ENCODE data around the gene CHRM4. TPM values are rescaled to one million over a fixed set of nuclear protein-coding genes. Genes with fewer than 3 reads are reported as not detected.
A peak's percentile ranks its signal among the peaks of the same experiment; 100 is the strongest.
"Not testable (repeated sequence)": the region's sequence is repeated elsewhere in the genome, so short reads cannot be mapped to it uniquely, and the experiment has no call there.

CHRM4 gene
- total RNA-seq, 1 experiment from 2014 or later: 0.42 TPM

DNA sequence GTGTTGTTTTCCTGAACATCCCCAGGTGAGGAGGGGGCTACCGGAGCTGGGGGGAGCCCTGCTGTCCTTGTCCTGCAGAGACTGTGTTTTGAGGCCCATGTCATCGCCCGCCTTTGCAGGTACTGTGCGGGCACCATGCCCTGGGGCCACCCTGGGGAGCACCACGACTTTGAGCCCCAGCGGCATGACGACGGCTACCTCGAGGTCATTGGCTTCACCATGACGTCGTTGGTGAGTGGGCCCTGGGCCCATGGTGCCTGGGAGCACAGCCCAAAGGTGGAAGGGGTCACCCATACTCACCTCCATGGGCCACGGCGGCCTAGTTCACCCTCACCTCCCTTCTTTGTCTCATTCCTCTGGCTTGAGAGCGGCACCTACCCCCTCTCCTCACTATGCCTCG is 16.8 kb downstream of the CHRM4 start:
- no peak for DNase-seq (ENCODE audit: low read depth in 1 of 2, low spot score in 2 of 2)
- H3K36me3 ChIP-seq: peaks cover 58% of the 10 kb centered on the region
- no peak overlapping the region for H3K4me3 ChIP-seq
- H3K27me3 ChIP-seq (replicated peaks): no peaks in the 10 kb centered on the region
- H3K9me3 ChIP-seq (replicated peaks): no peaks in the 10 kb centered on the region
- H3K27ac ChIP-seq: no peak overlapping the region
- peaks cover under 1% of the 10 kb centered on the region for H3K4me1 ChIP-seq (replicated peaks)

DNA sequence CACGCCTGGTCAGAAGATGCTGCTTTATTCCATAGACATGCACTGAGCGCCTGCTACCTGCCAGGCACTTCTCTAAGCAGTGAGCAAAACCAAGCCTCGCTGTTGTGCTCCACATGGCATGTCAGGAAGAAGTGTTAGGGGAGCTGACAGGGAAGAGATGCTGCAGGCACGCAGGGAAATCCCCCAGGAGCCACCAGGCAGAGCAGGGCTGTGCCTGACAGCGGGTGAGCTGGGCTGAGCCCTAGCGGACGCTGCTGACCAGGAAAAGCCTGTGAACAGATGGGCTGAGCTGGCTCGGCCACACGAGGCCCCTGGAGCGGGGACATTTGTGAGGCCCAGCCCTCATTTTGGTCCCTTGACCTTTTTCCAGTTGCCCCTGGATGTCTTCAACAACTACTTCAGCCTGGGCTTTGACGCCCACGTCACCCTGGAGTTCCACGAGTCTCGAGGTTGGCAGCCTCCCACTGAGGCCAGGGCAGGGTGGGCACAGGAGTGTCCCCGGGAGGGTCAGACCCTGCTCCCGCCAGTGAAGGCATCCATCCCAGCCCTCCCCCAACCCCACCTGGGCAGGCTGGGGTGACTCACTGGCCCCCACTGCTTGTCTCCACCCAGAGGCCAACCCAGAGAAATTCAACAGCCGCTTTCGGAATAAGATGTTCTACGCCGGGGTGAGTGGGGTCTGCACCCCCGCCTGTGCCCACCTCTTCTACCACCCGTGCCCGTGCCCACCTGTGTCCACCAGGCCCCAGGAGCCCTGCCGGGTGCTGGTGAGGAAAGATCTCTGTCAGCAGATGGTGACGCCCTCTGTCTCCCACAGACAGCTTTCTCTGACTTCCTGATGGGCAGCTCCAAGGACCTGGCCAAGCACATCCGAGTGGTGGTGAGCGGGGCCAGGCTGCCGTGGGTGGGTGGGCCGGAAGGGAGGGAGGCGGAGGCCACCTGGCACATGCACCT is 17.5 kb downstream of the CHRM4 start:
- peaks cover 61% of the 10 kb centered on the region for H3K36me3 ChIP-seq
- no peak for DNase-seq (ENCODE audit: low read depth in 1 of 2, low spot score in 2 of 2)
- no peak overlapping the region for H3K4me3 ChIP-seq
- H3K27ac ChIP-seq: no peak overlapping the region
- H3K4me1 ChIP-seq (replicated peaks): peaks cover 8% of the 10 kb centered on the region
- no peaks in the 10 kb centered on the region for H3K9me3 ChIP-seq (replicated peaks)
- H3K27me3 ChIP-seq (replicated peaks): no peaks in the 10 kb centered on the region

DNA sequence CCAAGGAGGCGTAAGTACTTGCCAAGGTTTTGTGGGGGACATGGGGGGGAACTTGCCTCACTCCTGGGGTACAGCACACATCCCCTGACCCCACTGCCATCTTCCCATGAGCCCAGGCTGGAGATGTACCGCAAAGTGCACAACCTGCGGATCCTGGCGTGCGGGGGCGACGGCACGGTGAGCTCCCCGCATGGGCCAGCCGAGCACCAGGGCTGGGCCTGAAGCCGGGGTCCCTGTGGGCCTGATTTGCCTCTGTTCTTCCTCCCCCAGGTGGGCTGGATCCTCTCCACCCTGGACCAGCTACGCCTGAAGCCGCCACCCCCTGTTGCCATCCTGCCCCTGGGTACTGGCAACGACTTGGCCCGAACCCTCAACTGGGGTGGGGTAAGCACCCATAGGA is 19.1 kb downstream of the CHRM4 start:
- not testable (repeated sequence) for H3K27ac ChIP-seq; H3K4me3 ChIP-seq; H3K9me3 ChIP-seq (replicated peaks); DNase-seq (ENCODE audit: low read depth in 1 of 2, low spot score in 2 of 2); H3K27me3 ChIP-seq (replicated peaks)
- Histone ChIP-seq H3K36me3 (peaks cover 67% of the 10 kb centered on the region), H3K4me1 (replicated peaks) (peaks cover 11% of the 10 kb centered on the region)

DNA sequence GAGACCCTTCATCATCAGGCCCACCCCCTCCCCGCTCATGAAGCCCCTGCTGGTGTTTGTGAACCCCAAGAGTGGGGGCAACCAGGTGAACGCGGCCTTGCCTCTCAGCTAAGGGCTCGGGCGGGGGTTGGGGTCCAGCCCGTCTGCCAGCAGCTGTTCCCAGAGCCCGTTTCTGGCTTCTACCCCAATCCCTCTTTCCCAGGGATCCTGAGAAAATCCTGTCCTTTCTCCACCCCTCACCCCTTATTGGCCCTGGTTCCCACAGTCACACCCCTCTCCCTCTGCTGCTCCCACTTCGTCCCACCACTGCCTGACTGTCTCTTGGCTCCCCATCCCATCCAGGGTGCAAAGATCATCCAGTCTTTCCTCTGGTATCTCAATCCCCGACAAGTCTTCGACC is 19.5 kb downstream of the CHRM4 start:
- DNase-seq (ENCODE audit: low read depth in 1 of 2, low spot score in 2 of 2): no peak
- H3K4me3 ChIP-seq: no peak overlapping the region
- H3K27ac ChIP-seq: no peak overlapping the region
- no peaks in the 10 kb centered on the region for H3K27me3 ChIP-seq (replicated peaks)
- peaks cover 11% of the 10 kb centered on the region for H3K4me1 ChIP-seq (replicated peaks)
- no peaks in the 10 kb centered on the region for H3K9me3 ChIP-seq (replicated peaks)
- peaks cover 68% of the 10 kb centered on the region for H3K36me3 ChIP-seq

DNA sequence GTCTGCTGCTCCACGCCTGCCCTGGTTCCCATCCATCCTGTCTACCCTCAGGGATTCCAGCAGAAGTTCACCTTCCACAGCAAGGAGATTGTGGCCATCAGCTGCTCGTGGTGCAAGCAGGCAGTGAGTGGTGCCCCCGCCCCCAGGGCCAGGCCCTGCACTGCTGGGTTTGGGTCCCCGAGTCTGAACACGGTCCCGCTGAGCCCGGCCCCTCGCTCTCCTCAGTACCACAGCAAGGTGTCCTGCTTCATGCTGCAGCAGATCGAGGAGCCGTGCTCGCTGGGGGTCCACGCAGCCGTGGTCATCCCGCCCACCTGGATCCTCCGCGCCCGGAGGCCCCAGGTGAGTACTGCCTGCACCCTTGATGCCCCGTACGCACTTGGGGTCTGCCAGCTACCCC is 20.3 kb downstream of the CHRM4 start:
- H3K4me3 ChIP-seq; H3K27ac ChIP-seq; H3K9me3 ChIP-seq (replicated peaks); H3K27me3 ChIP-seq (replicated peaks); DNase-seq (ENCODE audit: low read depth in 1 of 2, low spot score in 2 of 2): not testable (repeated sequence)
- H3K36me3 ChIP-seq: peaks cover 68% of the 10 kb centered on the region
- peaks cover 11% of the 10 kb centered on the region for H3K4me1 ChIP-seq (replicated peaks)

DNA sequence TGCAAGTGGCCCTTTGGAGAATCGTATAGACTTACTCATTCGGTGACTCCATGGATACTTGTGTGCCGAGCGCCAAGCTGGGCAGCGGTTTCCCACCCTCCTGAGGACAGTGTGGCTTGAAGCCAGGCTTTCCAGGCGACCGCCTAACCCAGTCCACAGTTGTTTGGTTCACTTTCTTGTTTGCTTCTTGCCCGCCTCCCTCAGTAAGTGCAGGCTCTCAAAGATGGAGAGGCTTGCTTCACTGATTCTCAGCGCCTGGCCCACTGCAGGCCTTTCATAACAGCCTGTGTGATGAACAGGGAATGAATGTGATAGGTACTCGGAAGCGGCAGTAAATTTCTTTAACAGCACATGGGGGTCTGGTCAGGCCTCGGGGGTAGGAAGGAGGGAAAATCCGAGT is 21.3 kb downstream of the CHRM4 start:
- no peak overlapping the region for H3K27ac ChIP-seq
- peaks cover 11% of the 10 kb centered on the region for H3K4me1 ChIP-seq (replicated peaks)
- H3K4me3 ChIP-seq: no peak overlapping the region
- no peak for DNase-seq (ENCODE audit: low read depth in 1 of 2, low spot score in 2 of 2)
- peaks cover 58% of the 10 kb centered on the region for H3K36me3 ChIP-seq
- no peaks in the 10 kb centered on the region for H3K27me3 ChIP-seq (replicated peaks)
- no peaks in the 10 kb centered on the region for H3K9me3 ChIP-seq (replicated peaks)

DNA sequence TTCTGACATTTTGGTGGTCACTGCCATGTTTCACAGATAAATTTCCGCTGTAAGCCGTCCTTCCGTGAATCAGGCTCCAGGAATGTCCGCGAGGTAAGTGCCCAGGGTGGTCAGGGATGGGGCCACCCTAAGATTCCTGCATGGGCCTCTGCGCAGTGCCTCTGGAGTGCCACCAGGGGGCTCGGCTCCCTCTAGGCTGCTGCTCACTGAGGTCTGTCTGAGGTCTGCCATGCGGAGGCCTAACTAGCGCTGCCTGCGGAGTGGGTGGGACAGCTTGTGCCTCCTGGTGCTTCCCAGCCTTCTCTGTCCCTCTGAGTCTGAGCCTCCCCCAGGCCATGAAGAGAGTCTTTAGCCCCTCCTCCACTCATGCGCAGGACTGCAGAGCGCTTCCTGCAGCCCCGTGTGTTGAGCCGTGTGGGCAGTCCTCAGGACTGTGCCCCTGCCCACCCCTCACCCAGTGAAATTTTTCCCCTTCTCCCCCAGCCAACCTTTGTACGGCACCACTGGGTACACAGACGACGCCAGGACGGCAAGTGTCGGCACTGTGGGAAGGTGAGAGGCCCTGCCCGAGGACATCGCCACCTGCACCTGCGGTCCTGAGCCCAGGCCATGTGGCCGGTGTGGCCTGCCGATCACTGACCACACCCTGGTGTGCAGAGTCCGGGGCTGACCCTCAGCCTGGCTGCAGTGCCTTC is 22.0 kb downstream of the CHRM4 start:
- DNase-seq (ENCODE audit: low read depth in 1 of 2, low spot score in 2 of 2): peak; percentile 70 to 90
- peaks cover 52% of the 10 kb centered on the region for H3K36me3 ChIP-seq
- H3K27ac ChIP-seq: peak overlapping the region; percentile 45; the same call in 1 of the 2 replicates
- peaks cover 11% of the 10 kb centered on the region for H3K4me1 ChIP-seq (replicated peaks)
- H3K9me3 ChIP-seq (replicated peaks): no peaks in the 10 kb centered on the region
- H3K27me3 ChIP-seq (replicated peaks): no peaks in the 10 kb centered on the region
- no peak overlapping the region for H3K4me3 ChIP-seq

DNA sequence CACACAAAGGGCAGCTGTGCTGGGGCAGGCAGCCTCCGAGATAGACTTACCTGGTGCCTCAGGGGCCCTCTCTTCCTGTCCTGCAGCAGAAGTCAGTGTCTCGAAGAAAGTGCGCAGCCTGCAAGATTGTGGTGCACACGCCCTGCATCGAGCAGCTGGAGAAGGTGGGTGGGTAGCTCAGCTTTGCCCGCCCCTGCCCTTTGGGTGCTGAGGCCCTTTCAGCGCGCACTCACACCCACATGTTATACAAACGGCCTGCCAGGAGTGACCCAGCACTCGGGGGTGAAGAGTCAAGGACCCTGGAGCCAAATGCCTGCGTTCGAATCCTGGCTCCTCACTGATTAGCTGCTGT is 23.7 kb downstream of the CHRM4 start:
- DNase-seq (ENCODE audit: low read depth in 1 of 2, low spot score in 2 of 2): no peak
- no peak overlapping the region for H3K27ac ChIP-seq

DNA sequence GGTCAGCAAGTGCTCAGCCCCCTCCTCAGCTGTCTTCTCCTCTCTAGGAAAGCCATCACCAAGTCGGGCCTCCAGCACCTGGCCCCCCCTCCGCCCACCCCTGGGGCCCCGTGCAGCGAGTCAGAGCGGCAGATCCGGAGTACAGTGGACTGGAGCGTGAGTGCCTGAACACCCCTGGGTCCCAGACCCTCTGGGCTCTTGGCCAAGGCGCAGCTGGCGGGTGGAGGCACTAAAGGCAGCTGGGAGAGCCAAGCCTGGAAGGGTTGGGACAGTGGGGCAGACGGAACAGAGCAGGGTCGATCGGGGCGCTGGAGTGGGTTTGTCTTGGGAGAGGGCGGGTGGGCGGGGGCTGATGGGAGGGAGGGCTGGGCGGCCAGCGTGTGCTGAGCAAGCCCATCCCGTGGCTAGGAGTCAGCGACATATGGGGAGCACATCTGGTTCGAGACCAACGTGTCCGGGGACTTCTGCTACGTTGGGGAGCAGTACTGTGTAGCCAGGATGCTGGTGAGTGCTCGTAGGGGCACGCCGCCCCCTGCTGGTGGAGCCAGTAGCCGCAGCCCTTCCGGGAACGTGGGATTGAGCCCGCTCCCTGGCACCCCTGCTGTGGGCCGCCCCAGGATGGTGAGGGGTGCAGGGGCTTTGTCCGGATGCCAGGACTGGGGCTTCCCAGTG is 24.2 kb downstream of the CHRM4 start:
- Histone ChIP-seq H3K27ac (no peak overlapping the region), H3K4me3 (no peak overlapping the region), H3K36me3 (peaks cover 39% of the 10 kb centered on the region), H3K9me3 (replicated peaks) (no peaks in the 10 kb centered on the region), H3K27me3 (replicated peaks) (no peaks in the 10 kb centered on the region), H3K4me1 (replicated peaks) (peaks cover 30% of the 10 kb centered on the region)
- no peak for DNase-seq (ENCODE audit: low read depth in 1 of 2, low spot score in 2 of 2)

More for the DNA sequence above, 23.7 kb downstream of the CHRM4 start:
- Histone ChIP-seq H3K36me3 (peaks cover 41% of the 10 kb centered on the region), H3K27me3 (replicated peaks) (no peaks in the 10 kb centered on the region), H3K9me3 (replicated peaks) (no peaks in the 10 kb centered on the region), H3K4me1 (replicated peaks) (peaks cover 25% of the 10 kb centered on the region), H3K4me3 (no peak overlapping the region)

DNA sequence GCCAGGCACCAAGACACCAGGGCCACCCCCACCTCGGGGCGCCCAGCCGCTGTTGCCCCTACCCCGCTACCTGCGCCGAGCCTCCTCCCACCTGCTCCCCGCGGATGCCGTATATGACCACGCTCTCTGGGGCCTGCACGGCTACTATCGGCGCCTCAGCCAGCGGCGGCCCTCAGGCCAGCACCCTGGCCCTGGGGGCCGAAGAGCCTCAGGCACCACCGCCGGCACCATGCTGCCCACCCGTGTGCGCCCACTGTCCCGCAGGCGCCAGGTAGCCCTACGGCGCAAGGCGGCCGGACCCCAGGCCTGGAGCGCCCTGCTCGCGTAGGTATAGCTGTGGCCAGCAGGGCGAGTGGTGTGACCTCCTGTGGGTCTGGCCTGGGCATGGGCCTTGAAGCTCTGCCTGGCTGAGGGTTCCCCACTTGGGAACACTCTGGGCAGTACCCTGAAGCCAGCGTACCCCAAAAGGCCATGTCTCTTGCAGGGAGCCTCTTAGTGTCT is 24.9 kb downstream of the CHRM4 start:
- Histone ChIP-seq H3K27me3 (replicated peaks) (no peaks in the 10 kb centered on the region), H3K9me3 (replicated peaks) (no peaks in the 10 kb centered on the region), H3K4me3 (no peak overlapping the region), H3K36me3 (peaks cover 35% of the 10 kb centered on the region), H3K4me1 (replicated peaks) (peaks cover 31% of the 10 kb centered on the region), H3K27ac (no peak overlapping the region)
- DNase-seq (ENCODE audit: low read depth in 1 of 2, low spot score in 2 of 2): no peak

DNA sequence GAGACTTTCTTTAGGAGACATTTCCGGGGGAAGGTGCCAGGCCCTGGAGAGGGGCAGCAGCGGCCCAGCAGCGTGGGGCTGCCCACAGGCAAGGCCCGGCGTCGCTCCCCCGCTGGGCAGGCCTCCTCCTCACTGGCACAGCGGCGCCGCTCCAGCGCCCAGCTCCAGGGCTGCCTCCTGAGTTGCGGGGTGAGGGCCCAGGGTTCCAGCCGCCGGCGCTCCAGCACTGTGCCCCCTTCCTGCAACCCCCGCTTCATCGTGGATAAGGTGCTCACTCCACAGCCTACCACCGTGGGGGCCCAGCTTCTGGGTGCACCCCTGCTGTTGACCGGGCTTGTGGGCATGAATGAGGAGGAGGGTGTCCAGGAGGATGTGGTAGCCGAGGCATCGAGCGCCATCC is 25.3 kb downstream of the CHRM4 start:
- Histone ChIP-seq H3K4me3 (no peak overlapping the region), H3K36me3 (peaks cover 33% of the 10 kb centered on the region), H3K27me3 (replicated peaks) (no peaks in the 10 kb centered on the region), H3K9me3 (replicated peaks) (no peaks in the 10 kb centered on the region), H3K27ac (no peak overlapping the region), H3K4me1 (replicated peaks) (peaks cover 31% of the 10 kb centered on the region)
- DNase-seq (ENCODE audit: low read depth in 1 of 2, low spot score in 2 of 2): no peak

DNA sequence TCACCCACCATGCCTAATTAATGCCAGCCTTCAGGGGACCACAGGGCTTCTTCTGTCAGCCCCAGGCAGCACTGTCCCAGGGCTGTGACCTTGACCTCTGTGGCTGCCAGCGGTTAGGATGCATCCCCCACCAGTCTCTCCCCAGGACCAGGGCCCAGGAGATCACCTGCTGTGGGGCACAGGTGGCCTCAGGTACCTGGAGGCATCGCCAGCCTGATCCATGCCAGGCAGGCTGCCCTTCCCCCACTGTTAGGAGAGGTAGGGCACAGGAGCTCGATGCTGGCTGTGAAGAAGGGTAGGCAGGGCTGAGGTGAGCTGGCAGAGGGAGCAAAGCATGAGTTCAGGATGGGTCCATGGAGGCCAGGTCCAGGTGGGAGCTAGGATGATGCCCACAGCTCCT is 26.8 kb downstream of the CHRM4 start:
- DNase-seq (ENCODE audit: low read depth in 1 of 2, low spot score in 2 of 2): no peak
- H3K27me3 ChIP-seq (replicated peaks): no peaks in the 10 kb centered on the region
- peaks cover 30% of the 10 kb centered on the region for H3K4me1 ChIP-seq (replicated peaks)
- no peak overlapping the region for H3K27ac ChIP-seq
- H3K4me3 ChIP-seq: no peak overlapping the region
- no peaks in the 10 kb centered on the region for H3K9me3 ChIP-seq (replicated peaks)
- peaks cover 22% of the 10 kb centered on the region for H3K36me3 ChIP-seq

DNA sequence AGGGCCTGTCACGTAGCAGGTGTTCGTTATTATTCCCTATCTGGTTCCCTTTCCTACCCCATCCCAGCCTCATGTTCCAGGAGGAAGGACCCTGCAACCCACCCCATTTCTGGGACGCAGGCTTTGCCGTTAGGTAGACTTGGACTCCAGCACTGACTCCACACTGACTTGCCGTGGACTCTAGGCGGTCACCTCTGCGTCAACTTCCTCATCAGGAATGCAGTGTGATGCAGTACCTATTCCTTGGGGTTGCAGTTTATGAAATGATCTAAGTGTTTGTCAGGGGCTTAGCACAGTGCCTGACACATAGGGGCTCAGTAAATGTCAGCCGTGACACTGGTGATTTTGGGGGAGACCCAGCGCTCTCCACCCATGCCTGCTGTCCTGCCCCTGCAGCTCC is 27.5 kb downstream of the CHRM4 start:
- Histone ChIP-seq H3K27ac (peak overlapping the region; percentile 86), H3K4me3 (no peak overlapping the region), H3K27me3 (replicated peaks) (no peaks in the 10 kb centered on the region), H3K9me3 (replicated peaks) (no peaks in the 10 kb centered on the region), H3K36me3 (peaks cover 19% of the 10 kb centered on the region), H3K4me1 (replicated peaks) (peaks cover 22% of the 10 kb centered on the region)
- DNase-seq (ENCODE audit: low read depth in 1 of 2, low spot score in 2 of 2): no peak

All from SJSA1 (cell line).